ENCODE measurements around the gene CFAP73.

Gene CFAP73

DNA sequence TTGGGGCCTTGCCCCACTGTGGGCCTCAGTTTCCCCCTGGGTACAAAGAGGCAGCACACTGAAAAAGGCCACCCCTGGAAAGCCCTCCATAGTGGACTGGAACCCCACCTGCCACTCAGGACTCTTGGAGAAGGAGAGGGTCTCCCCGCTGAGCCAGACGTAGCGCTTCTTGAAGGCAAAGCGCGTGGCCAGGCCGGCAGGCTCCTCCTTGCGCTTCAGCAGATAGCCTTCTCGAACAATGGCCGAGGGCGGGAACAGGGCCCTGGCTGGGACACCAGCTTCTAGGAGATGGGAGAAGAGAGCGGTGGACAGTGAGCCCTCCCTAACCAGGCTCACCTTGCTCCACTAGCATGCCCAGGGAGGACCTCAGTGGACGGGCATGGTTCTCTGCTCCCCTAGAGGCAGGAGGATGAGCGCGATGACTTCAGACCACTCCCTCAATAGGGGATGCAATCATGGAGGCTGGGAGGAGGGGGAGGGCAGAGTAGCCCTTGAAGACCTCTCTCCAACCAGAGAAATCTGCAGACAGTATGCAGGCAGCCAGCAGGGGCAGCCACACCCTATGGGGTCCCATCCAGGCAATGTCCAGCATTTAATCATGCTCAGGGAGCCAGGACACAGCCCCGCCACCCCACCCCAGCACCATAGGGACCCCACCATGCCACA lies 43.8 kb upstream of the CFAP73 start:
- no peak overlapping the region for H3K4me3 ChIP-seq (replicated peaks; ENCODE audit: low read depth, low read length)
- no peak for TF ChIP-seq CTCF (IDR thresholded peaks at IDR 0.05; ENCODE audit: low read depth, low read length, missing control alignments)
- DNase-seq (ENCODE audit: extremely low read depth, low read depth), result no peak

GRCh38 chr12:113106361-113106760 lies 43.2 kb upstream of the CFAP73 start:
- no peak for DNase-seq (ENCODE audit: extremely low read depth, low read depth)
- no peak overlapping the region for H3K4me3 ChIP-seq (replicated peaks; ENCODE audit: low read depth, low read length)
- TF ChIP-seq CTCF (IDR thresholded peaks at IDR 0.05; ENCODE audit: low read depth, low read length, missing control alignments), result no peak

DNA sequence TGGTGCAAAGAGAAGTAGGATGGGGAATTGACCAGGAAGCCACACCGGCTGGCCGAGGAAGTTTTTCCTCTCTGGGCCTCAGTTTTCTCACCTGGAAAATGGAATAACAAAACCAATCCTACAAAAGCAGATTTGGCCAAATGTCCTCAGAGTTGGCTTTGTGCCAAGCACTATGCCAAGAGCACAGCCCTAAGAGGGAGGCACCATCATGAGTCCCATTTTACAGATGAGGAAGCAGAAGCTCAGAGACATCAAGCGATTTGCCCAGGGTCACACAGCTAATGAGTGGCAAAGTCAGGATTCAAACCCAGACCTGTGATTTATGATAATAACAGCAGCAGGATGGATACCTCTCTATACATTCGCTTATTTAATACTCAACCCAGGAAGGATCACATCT lies 41.2 kb upstream of the CFAP73 start:
- no peak for DNase-seq (ENCODE audit: extremely low read depth, low read depth)
- TF ChIP-seq CTCF (IDR thresholded peaks at IDR 0.05; ENCODE audit: low read depth, low read length, missing control alignments), result no peak
- H3K4me3 ChIP-seq (replicated peaks; ENCODE audit: low read depth, low read length), result no peak overlapping the region

GRCh38 chr12:113109360-113109759 lies 40.2 kb upstream of the CFAP73 start:
- no peak for TF ChIP-seq CTCF (IDR thresholded peaks at IDR 0.05; ENCODE audit: low read depth, low read length, missing control alignments)
- no peak for DNase-seq (ENCODE audit: extremely low read depth, low read depth)

GRCh38 chr12:113109872-113110599 lies 39.5 kb upstream of the CFAP73 start:
- DNase-seq (ENCODE audit: extremely low read depth, low read depth), result no peak
- H3K4me3 ChIP-seq (replicated peaks; ENCODE audit: low read depth, low read length), result no peak overlapping the region
- TF ChIP-seq CTCF (IDR thresholded peaks at IDR 0.05; ENCODE audit: low read depth, low read length, missing control alignments), result no peak

More at GRCh38 chr12:113109360-113109759, 40.2 kb upstream of the CFAP73 start:
- no peak overlapping the region for H3K4me3 ChIP-seq (replicated peaks; ENCODE audit: low read depth, low read length)

DNA sequence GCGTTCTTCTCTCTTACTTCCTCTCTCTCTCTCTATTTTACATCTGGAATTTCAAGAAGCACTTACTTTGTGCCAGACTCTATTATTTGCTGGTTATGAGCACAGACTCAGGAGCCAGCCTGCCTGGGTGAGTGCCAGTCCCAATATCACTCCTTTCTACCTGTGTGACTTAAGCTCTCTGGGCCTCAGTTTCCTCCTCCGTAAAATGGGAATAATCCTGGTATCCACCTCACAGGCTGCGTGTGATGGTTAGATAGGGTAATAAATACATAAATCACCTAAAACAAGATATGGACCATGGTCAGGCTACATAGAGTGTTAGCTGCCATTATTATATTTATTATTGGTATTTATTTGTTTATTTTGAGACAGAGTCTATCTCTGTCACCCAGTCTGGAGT lies 38.3 kb upstream of the CFAP73 start:
- TF ChIP-seq CTCF (IDR thresholded peaks at IDR 0.05; ENCODE audit: low read depth, low read length, missing control alignments), result no peak
- DNase-seq (ENCODE audit: extremely low read depth, low read depth), result no peak
- H3K4me3 ChIP-seq (replicated peaks; ENCODE audit: low read depth, low read length), result no peak overlapping the region

Measured in HFF-Myc (cell line).